Thoracic aorta (tissue), 2 donors: ENCODE measurements around the gene ZNF19. TPM values are rescaled to one million over a fixed set of nuclear protein-coding genes. Genes with fewer than 3 reads are reported as not detected.

Experiments
- ATAC-seq: fragments of 150-250 bp; one replicate; pipeline ENCODE4 v1.8.0; 2017; ENCODE audit warnings: low read depth; ENCODE audit not compliant: insufficient number of reproducible peaks, low FRiP score
- DNase-seq: peaks from one replicate; pipeline ENCODE4 v3.0.0-alpha.2; 2020; ENCODE audit warnings: low spot score
- H3K27ac ChIP-seq, 2 donors: fragments of 200-600 bp; sonication (generic); 1 replicate in 1 of 2; 2 replicates in 1 of 2; pipeline ENCODE4 v1.5.1; 2016; ENCODE audit warnings: mild to moderate bottlenecking in 2 of 2, moderate library complexity in 2 of 2
- H3K27me3 ChIP-seq: fragments of 200-600 bp; sonication (generic); replicated peaks from 2 replicates; pipeline ENCODE4 v1.6.0; 2016; ENCODE audit warnings: mild to moderate bottlenecking; ENCODE audit not compliant: insufficient read depth
- H3K36me3 ChIP-seq: fragments of 200-600 bp; sonication (generic); one replicate; pipeline ENCODE4 v1.5.1; 2016
- H3K4me1 ChIP-seq, 2 donors: fragments of 200-600 bp; sonication (generic); 1 replicate in 1 of 2; 2 replicates in 1 of 2; pipeline versions ENCODE4 v1.5.1 to v1.6.0; 2016; ENCODE audit warnings: low read depth in 2 of 2, mild to moderate bottlenecking in 1 of 2; ENCODE audit not compliant: control insufficient read depth in 1 of 2
- H3K4me3 ChIP-seq: fragments of 200-600 bp; sonication (generic); 2 replicates; pipeline ENCODE4 v1.5.1; 2016; ENCODE audit warnings: mild to moderate bottlenecking
- H3K9me3 ChIP-seq: fragments of 200-600 bp; sonication (generic); 2 replicates; pipeline ENCODE4 v1.5.1; 2016
- total RNA-seq, 2 donors: library from RNA; depleted of rRNA; stranded (reverse); fragments of >200 nt; gene quantifications; one replicate each; pipeline versions ENCODE4 v1.1.0 to v1.2.3, GENCODE V29; 2016
- TF ChIP-seq, protein P1 (sequence below): fragments of 200-600 bp; sonication (generic); IDR thresholded peaks from one replicate; pipeline ENCODE4 v1.5.1; 2019; ENCODE audit warnings: antibody characterized with exemption

Gene ZNF19
- total RNA-seq, 2 donors from 2014 or later, result 3.7 to 9.0 TPM

DNA sequence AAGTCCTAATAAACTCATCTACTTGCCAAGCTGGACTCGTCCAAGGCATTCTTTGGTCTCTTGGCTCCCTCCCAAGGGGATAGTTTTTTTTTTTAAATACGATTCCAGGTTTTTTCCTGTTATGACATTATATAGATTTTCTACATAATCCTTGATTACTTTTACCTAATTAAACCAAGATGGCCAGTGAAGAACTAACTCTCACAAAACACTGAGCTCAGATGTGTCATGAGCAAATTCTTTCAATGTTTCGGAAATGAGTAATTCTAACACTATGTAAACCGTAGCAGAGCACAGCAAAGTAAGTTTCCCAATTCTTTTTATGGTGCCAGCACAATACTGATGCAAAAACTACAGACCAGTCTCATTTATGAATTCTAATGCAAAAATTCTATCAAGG, 28.9 kb downstream of the ZNF19 start:
- H3K27me3 ChIP-seq, result no peaks in the 10 kb centered on the region
- no peak for ATAC-seq
- H3K4me1 ChIP-seq, result peaks cover 8 to 13% of the 10 kb centered on the region in 2 donors
- no peak overlapping the region for H3K27ac ChIP-seq
- H3K9me3 ChIP-seq, result no peaks in the 10 kb centered on the region
- no peak overlapping the region for H3K4me3 ChIP-seq
- TF ChIP-seq, protein P1, sequence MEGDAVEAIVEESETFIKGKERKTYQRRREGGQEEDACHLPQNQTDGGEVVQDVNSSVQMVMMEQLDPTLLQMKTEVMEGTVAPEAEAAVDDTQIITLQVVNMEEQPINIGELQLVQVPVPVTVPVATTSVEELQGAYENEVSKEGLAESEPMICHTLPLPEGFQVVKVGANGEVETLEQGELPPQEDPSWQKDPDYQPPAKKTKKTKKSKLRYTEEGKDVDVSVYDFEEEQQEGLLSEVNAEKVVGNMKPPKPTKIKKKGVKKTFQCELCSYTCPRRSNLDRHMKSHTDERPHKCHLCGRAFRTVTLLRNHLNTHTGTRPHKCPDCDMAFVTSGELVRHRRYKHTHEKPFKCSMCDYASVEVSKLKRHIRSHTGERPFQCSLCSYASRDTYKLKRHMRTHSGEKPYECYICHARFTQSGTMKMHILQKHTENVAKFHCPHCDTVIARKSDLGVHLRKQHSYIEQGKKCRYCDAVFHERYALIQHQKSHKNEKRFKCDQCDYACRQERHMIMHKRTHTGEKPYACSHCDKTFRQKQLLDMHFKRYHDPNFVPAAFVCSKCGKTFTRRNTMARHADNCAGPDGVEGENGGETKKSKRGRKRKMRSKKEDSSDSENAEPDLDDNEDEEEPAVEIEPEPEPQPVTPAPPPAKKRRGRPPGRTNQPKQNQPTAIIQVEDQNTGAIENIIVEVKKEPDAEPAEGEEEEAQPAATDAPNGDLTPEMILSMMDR, result no peak
- H3K36me3 ChIP-seq, result peaks cover 11% of the 10 kb centered on the region
- DNase-seq, result no peak

DNA sequence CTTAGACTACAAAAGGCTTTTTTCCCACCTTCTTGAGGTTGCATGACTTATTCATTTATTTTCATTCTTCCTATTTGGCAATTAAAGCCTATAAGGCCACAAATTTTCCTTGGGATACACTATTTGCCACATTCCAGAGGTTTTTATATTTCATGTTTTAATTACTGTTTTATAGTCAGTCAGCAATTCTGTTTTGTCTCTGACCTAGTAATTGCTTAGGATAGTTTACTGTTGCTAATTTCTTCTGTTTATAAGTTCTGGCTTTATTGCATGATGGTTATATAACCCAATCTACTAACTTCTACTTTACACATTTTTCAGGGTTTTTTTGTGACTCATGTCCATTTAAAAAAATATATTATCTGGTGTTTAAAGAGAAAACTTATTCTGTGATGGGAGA, 29.6 kb downstream of the ZNF19 start:
- peaks cover 18% of the 10 kb centered on the region for H3K36me3 ChIP-seq
- DNase-seq, result no peak
- H3K27ac ChIP-seq, result no peak overlapping the region
- ATAC-seq, result no peak
- H3K27me3 ChIP-seq, result no peaks in the 10 kb centered on the region
- no peaks in the 10 kb centered on the region for H3K9me3 ChIP-seq
- TF ChIP-seq, protein P1, result no peak
- peaks cover 8 to 13% of the 10 kb centered on the region in 2 donors for H3K4me1 ChIP-seq
- no peak overlapping the region for H3K4me3 ChIP-seq

DNA sequence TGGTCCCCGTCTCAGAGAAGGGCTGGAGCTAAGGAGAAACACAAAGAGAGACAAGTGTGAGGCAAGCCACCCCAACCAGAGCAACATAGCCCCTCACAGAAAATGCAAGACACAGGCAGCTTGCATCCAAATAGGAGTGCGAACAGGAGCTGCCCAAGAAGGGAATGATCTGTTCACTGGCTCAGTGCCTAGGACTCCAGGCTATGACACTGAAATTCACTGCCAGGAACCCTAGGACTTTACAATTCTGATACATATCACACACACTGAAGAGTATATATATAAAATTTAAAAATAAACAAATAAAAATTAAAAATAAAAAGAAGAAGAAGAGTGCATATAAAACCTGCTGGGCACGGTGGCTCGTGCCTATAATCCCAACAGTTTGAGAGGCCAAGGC, 32.3 kb downstream of the ZNF19 start:
- peaks cover 15% of the 10 kb centered on the region for H3K9me3 ChIP-seq
- peaks cover 8 to 13% of the 10 kb centered on the region in 2 donors for H3K4me1 ChIP-seq
- TF ChIP-seq, protein P1, result no peak
- H3K4me3 ChIP-seq, result no peak overlapping the region
- H3K36me3 ChIP-seq, result peaks cover 45% of the 10 kb centered on the region
- DNase-seq (no peak), ATAC-seq (no peak)
- no peak overlapping the region for H3K27ac ChIP-seq
- H3K27me3 ChIP-seq, result no peaks in the 10 kb centered on the region

DNA sequence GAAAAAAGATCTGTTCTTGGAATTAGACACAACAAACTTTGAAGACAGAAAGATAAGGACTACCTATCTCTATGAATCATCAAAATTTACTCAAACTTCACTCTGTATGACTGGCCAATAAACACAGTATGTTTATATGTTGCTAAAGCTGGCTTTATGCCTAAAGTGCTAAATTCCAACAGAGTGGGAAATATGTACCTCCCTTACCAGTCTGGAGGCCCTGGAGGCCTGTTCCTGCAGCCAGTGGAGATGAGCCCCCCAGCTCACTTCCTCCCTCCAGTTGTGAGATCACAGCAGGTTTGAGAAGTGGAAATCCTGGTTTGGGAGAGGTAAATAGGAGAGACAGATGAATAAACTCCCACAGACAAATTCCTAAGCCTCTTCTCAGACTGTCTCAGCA, 36.1 kb downstream of the ZNF19 start:
- Histone ChIP-seq H3K9me3 (peaks cover 52% of the 10 kb centered on the region), H3K4me3 (no peak overlapping the region), H3K27ac (no peak overlapping the region), H3K27me3 (no peaks in the 10 kb centered on the region), H3K36me3 (peaks cover 81% of the 10 kb centered on the region), H3K4me1 (no peaks in the 10 kb centered on the region)
- DNase-seq (no peak), ATAC-seq (no peak)
- TF ChIP-seq, protein P1, result no peak

DNA sequence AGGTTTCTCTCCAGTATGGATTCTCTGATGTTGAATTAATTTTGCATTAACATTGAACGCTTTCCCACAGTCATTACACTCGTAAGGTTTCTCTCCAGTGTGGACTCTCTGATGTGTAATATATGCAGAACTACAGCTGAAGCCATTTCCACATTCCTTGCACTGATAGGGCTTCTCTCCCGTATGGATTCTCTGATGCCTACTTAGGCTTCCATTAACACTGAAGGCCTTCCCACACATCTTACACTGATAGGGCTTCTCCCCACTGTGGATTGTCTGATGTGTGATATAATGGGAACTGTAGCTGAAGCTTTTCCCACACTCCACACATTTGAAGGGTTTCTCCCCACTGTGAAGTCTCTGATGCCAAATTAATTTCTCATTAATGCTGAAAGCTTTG, 40.1 kb downstream of the ZNF19 start:
- Histone ChIP-seq H3K27ac (no peak overlapping the region), H3K9me3 (peaks cover 92% of the 10 kb centered on the region), H3K27me3 (no peaks in the 10 kb centered on the region), H3K36me3 (peaks cover 62% of the 10 kb centered on the region), H3K4me3 (peak overlapping the region; percentile 39), H3K4me1 (no peaks in the 10 kb centered on the region)
- DNase-seq (no peak), ATAC-seq (no peak)
- TF ChIP-seq, protein P1, result no peak
